HG02763 (cell line): ENCODE results near the gene ABI1.
A peak's percentile ranks its signal among the peaks of the same experiment; 100 is the strongest.

Source experiments
- ATAC-seq: cut with Tn5 transposase; IDR thresholded peaks from one replicate; pipeline ENCODE4 v1.9.1; 2021; ENCODE audit warnings: mild to moderate bottlenecking, moderate library complexity; ENCODE audit not compliant: unreplicated experiment

The ABI1 gene

DNA sequence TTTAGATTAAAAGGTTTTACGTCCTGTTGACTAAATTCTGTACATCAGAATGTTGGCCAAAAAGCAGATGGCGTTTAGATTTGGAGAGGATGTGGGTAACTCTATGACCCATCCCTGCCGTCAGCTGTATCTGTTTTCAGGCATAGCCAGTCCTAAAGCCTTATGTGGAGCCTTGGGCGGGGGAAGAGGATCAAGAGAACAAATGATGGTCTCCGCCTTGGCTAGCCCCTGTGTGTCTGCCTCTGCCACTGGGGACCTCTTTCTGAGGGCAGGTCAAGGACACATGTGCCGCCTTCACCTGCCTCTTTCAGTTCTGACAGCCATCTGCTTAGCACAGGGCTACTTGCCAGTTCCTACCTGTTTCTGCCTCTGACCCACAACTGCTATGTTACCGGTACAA lies 139.2 kb downstream of the ABI1 start:
- no peak for ATAC-seq

DNA sequence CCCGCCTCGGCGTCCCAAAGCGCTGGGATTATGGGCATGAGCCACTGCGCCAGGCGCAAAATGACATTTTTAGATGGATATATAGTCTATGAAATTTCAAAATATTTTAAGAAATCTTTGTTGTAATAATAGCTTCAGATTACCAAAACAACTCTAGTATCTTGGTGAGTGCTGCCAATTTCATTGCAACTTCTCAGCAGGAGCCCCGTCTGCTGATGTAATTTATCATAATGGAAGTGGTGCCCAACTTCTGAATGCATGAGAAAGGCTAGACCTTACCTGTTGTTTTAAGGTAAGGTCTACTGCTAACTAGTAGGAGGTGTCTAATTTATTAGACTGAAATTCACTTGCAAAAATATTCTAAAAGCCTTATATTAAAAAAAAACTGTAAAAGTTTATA lies 143.3 kb downstream of the ABI1 start:
- no peak for ATAC-seq

DNA sequence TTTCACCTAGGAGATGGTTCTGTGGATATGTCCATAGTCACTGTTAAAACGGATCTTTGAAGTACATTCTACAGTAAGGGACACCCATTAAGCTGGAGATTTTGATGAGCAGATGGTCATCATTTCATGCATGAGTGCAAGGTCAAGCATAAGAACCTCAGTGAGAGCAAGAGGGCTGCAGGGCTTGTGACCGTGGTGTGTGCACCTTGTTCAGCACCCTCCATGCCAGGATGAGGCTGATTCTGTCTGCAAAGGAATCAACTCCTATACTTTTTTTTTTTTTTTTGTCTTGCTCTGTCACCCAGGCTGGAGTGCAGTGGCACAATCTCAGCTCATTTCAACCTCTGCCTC lies 145.6 kb downstream of the ABI1 start:
- no peak for ATAC-seq

DNA sequence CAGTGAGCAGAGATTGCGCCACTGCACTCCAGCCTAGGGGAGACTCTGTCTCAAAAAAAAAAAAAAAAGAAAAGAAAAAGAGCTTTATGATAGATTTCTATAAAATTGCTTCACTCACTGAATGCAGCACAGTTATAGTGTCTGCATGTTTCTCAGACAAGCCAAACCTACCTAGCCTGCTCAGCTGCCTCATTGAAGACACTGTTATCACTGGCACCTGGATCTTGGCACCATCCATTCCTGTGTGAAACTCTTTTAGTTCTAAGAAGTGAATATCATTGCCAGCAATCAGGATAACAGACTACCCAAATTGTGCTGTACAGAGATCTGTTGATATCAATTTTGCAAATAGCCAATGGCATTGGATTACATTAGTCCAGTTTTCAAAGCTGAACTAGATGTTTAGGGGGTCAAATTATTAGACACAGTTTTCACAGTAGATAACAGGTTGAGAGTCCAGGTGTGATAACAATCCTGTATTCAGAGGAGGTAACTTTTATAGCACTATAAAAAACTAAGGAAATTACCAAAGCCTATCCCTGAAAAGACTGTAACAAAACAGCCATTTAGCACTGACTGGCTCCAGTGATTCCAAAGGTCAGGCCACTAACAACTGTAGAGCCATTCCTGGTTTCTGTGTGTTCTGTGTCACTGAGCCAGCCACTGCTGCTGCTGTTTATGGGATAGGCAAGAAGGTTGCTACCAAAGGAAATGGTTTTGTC lies 146.2 kb downstream of the ABI1 start:
- ATAC-seq = no peak

DNA sequence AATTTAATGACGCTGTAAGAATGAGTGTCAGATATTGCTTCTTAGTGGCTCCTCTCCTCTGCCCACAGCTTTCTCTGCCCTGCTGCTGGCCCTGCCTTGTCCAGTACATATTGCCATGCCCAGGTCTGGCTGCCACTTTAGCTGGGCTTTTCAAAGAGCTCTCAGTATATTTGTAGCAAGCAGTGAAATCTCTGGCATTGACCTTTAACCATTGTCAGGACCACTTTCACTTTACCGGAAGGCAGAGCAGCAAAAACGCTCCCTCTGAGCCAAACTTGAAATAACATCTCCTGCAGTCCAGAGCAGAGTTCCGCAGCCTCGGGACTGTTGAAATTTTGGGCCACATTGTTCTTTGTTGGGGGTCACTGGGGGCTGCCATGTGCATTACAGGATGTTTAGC lies 149.4 kb downstream of the ABI1 start:
- ATAC-seq = no peak

DNA sequence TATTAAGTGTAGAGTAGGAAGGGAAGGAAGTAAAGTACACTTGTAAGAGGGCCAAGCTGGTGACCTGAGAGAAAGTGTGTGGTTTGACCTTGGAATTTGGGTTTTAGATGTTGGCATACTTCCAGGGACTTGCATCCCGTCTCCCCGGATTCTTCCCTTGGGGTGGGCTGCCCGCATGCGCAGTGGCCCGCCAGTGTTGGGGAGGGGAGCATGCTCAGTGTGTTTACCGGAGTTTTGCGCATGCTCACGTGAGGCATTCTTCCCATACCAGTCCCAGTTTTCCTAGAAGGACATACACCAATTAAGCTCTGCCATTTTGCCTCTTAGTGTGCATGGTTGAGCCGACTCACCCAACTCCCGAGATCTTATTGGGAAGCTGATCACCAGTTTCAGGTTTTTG lies 153.8 kb downstream of the ABI1 start:
- no peak for ATAC-seq

DNA sequence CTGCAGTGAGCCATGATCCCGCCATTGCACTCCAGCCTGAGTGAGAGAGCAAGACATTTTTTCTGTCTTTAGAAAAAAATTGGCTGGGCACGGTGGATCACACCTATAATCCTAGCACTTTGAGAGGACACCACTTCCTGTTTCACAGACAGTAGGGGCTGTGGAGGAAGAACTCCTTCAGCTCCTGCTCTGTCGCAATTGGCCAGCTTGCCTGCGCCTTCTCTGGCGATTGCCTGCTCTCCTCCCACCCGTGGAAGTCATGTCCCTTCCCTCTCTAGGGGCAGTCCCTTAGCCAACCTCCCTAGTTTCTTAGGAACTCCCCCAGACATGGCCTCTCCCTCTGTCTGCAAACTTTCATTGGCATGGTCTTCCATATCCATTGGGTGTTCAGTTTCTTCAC lies 154.6 kb downstream of the ABI1 start:
- ATAC-seq = no peak

DNA sequence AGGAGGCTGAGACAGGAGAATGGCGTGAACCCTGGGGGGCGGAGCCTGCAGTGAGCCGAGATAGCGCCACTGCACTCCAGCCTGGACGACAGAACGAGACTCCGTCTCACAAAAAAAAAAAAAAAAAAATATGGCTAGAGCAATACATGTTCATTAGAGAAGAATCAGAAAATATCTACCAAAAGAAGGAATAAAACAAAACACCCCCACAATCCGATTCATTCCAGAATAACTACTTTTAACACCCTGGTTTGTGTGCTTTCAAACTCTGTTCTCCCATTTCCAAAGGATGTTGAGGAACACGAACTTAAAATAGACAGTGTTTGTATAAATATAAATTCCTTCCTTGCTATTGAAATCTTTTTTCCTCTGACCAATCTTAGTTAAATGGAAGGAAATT lies 156.8 kb downstream of the ABI1 start:
- no peak for ATAC-seq

DNA sequence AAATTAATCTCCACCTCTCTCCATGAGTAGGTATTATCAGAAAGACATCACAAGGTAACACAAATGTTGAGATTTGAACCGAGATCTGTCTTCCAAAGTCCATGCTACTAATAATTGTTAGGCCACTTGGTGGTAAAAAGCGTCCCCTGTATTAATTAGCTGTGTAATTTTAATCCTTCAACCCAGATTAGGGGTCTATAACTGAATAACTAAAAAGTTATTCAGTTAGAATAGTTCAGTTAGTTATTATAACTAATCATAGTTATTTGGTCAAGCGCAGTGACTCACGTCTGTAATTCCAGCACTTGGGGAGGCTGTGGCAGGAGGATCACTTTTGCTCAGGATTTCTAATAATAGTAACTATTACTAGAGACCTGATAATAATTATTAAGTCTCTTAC lies 157.7 kb downstream of the ABI1 start:
- ATAC-seq = no peak

DNA sequence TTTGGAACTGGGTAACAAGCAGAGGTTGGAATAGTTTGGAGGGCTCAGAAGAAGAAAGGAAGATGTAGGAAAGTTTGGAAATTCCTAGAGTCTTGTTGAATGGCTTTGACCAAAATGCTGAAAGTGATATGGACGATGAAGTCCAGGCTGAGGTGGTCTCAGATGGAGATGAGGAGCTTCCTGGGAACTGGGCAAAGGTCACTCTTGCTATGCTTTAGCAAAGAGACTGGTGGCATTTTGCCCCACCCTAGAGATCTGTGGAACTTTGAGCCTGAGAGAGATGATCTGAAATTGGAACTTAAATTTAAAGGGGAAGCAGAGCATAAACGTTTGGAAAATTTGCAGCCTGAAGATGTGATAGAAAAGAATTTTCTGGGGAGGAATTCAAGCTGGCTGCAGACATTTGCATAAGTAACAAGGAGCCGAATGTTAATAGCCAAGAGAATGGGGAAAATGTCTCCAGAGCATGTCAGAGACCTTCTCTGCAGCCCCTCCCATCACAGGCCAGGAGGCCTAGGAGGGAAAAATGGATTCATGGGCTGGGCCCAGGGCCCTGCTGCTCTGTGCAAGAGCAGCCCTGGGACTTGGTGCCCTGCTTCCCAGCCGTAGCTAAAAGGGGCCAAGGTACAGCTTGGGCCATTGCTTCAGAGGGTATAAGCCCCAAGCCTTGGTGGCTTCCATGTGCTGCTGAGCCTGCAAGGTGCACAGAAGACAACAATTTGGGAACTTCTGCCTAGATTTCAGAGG lies 159.7 kb downstream of the ABI1 start:
- no peak for ATAC-seq

DNA sequence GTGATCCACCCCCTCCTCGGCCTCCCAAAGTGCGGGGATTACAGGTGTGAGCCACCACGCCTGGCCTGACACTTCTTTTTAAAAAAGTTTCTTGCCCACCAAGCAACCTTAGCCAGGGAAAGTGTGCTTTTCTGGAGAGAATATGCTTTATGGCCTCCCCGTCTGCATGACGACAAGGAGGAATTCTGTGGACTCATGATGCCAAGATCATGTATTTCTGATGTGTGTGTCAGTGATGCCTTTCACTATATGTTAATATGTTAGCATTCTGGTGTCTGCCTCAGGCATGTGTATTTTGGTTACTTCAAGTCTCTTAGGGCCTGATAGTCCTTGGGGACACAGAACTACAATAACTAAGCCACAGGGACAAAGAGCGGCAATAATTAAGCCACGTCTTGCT lies 161.1 kb downstream of the ABI1 start:
- no peak for ATAC-seq

DNA sequence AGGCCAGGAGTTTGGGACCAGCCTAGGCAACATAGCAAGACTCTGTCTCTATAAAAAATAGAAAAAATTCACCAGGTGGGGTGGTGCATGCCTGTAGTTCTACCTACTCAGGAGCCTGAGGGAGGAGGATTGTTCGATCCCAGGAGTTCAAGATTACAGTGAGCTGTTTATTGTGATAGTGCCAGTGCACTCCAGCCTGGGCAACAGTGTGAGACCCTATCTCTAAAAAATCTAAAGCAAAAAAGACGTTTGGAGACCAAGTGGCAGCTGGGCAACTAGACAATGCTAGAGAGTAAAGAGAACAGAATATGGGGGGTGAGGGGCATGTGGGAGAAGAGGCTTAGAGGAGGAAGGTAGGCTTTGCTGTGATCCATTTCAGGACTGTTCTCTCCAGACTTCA lies 161.8 kb downstream of the ABI1 start:
- no peak for ATAC-seq

DNA sequence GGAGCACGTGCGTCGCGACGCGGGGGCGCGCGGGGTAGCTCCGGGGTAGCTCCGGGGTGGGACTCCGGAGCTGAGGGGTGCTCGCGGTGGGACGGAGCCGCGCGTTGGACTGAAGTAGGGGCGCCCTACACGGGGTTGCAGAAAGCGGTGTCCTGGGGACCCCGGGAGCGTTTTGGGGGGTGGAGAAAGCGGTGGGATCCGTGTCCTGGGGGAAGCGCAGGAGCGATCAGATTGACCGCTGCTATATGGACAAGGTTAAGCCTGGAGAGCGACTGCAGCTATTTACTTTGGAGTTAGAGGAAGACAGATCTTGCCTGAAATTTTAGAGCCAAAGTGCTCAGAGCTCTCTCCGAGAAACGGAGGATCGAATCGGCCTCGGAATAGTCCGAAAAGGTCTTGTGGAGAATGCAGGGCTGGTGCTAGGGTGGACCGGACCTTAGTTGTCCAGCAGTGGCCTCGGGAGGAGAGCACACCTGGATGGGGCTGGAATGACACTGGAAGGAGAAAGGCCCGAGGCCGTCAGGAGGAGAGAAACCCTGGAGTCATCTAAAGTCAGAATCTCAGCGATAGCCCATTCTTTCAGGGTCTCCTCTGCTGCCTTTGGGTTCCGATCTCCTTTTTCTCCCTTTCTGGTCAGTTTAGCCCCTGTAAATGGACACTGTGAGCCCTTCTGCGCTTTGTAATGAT lies 162.7 kb downstream of the ABI1 start:
- ATAC-seq = no peak

DNA sequence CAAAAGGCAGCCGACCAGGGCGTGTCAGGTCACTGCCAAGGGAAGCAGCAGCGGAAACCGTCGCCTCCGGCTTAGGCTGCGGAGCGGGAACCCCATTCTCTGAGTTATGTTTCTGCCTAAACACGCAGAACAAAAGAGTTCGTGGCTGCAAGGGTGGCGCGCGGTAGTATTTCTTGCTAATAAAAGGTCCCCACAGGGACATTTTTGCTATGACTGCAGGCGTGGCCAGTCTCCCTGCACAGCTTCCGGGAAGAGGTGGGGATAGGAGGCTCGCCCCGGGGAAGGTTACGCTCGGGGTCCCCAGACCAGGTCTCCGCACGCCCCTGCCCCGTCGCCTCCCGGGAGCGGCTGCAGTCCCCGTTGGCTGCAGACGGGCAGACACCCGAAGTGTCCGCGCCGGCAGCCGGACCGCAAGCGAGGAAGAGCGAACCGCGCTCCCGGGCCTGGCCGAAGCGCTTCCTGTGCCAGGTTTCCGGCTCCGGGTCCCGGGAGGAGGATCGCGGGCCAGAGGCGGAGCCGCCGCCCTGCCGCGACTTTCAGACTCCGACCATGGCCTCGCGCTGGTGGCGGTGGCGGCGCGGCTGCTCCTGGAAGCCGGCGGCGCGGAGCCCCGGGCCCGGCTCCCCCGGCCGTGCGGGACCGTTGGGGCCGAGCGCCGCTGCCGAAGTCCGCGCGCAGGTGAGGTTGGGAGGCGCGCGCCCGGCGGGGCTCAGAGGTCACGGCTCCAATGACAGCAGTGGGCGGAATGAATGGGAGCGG lies 163.4 kb downstream of the ABI1 start, which contains the start of gene PDSS1:
Gene PDSS1 (plus strand): TSS at position 539 of the 759 bp plus-strand sequence. CDS start 11 bp downstream, at position 550.
- peak; percentile 80 for ATAC-seq

DNA sequence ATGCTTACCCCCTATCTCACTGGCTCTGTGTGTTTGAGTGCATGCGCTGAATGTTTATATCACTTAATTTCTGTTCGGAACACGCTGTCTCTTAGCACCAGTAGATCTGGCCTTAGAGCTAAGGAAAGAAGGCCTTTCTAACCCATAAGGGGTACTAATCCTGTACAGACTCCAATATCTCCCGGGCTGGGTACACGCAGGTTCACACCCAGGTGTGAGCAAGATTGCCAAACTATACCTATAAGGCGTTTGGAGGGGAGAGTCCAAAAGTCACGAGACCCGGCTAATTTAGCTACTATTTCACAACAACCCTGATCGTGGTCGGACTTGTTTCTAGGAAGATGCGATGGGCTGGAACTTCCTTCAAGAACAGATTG lies 164.0 kb downstream of the ABI1 start:
- ATAC-seq = no peak
